Karpas-422 (cell line): ENCODE results near the gene MTA3. TPM values are rescaled to one million over a fixed set of nuclear protein-coding genes. Genes with fewer than 3 reads are reported as not detected.

ENCODE experiments used
- DNase-seq: peaks from one replicate; pipeline ENCODE4 v3.0.0-alpha.2; 2015
- H2AFZ ChIP-seq: fragments of 200-600 bp; sonication (generic); 2 replicates; pipeline ENCODE4 v1.6.1; 2014; ENCODE audit warnings: antibody characterized with exemption, low read length, mixed read lengths
- H3K27ac ChIP-seq: fragments of 200-600 bp; sonication (generic); 2 replicates; pipeline ENCODE4 v1.5.1; 2014; ENCODE audit warnings: mild to moderate bottlenecking, low read length, moderate library complexity
- H3K27me3 ChIP-seq: fragments of 200-600 bp; sonication (generic); 2 replicates; pipeline ENCODE4 v1.6.1; 2014; ENCODE audit warnings: low read length, mixed read lengths
- H3K36me3 ChIP-seq: fragments of 200-600 bp; sonication (generic); 2 replicates; pipeline ENCODE4 v1.6.1; 2014; ENCODE audit warnings: low read length, mixed read lengths; ENCODE audit not compliant: insufficient read depth
- H3K4me1 ChIP-seq: fragments of 200-600 bp; sonication (generic); 2 replicates; pipeline ENCODE4 v1.6.1; 2014; ENCODE audit warnings: mild to moderate bottlenecking, low read length, mixed read lengths
- H3K4me2 ChIP-seq: fragments of 200-600 bp; sonication (generic); 2 replicates; pipeline ENCODE4 v1.6.1; 2014; ENCODE audit warnings: low read length, low read depth, mild to moderate bottlenecking; ENCODE audit not compliant: poor library complexity, severe bottlenecking
- H3K4me3 ChIP-seq: fragments of 200-600 bp; sonication (generic); 2 replicates; pipeline ENCODE4 v1.5.1; 2014; ENCODE audit warnings: mild to moderate bottlenecking, antibody characterized with exemption, low read length, mixed read lengths
- H3K79me2 ChIP-seq: fragments of 200-600 bp; sonication (generic); 2 replicates; pipeline ENCODE4 v1.6.1; 2014; ENCODE audit warnings: mild to moderate bottlenecking, low read length, mixed read lengths
- H3K9ac ChIP-seq: fragments of 200-600 bp; sonication (generic); 2 replicates; pipeline ENCODE4 v1.6.0; 2014; ENCODE audit warnings: low read length
- H3K9me2 ChIP-seq: fragments of 200-600 bp; sonication (generic), shearing (Covaris generic); replicated peaks from 2 replicates; pipeline ENCODE4 v1.6.0; 2014; ENCODE audit warnings: mild to moderate bottlenecking, low read length, moderate library complexity; ENCODE audit not compliant: insufficient read depth
- H3K9me3 ChIP-seq: fragments of 300-700, 200-600 bp; sonication (generic); 2 replicates; pipeline ENCODE4 v1.6.1; 2014; ENCODE audit warnings: low read length, mixed read lengths
- H4K20me1 ChIP-seq: fragments of 200-600 bp; sonication (generic); 2 replicates; pipeline ENCODE4 v1.6.1; 2014; ENCODE audit warnings: mild to moderate bottlenecking, antibody characterized with exemption, low read length, low read depth; ENCODE audit not compliant: insufficient read depth
- total RNA-seq: library from RNA; depleted of rRNA; stranded (reverse); fragments of >200 nt; shearing (Covaris generic); gene quantifications from 2 replicates; pipeline ENCODE4 v1.2.3, GENCODE V29; 2014; ENCODE audit warnings: low replicate concordance

MTA3 gene
- total RNA-seq, 1 experiment from 2014 or later = 149 TPM

DNA sequence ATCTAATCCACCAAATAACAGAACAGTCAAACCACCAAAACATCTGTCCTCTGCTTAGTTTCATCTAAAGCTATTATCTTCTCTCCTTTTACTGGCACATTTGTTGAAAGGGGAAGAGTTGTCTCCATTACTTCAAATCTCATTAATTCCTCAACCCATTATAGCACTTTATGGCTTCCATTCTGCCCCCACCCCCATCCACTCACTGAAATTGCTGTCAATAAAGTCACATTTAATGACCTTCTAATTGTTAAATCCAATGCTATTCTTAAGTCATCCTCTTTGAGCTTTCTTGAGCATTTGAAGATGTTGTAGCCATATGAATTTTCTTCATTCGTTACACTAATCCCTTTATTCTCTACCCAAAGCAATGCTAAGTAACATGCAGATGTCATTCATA is 190.3 kb downstream of the MTA3 start:
- no peaks in the 10 kb centered on the region for H4K20me1 ChIP-seq
- H3K9me2 ChIP-seq = no peaks in the 10 kb centered on the region
- H3K9me3 ChIP-seq = no peaks in the 10 kb centered on the region
- H3K4me3 ChIP-seq = no peak overlapping the region
- H3K9ac ChIP-seq = no peak overlapping the region
- no peak overlapping the region for H3K27ac ChIP-seq
- no peaks in the 10 kb centered on the region for H3K4me1 ChIP-seq
- H3K4me2 ChIP-seq = no peak overlapping the region
- no peak overlapping the region for H2AFZ ChIP-seq
- peaks cover 17% of the 10 kb centered on the region; the same call in 1 of the 2 replicates for H3K36me3 ChIP-seq
- H3K27me3 ChIP-seq = no peaks in the 10 kb centered on the region
- no peak for DNase-seq
- no peaks in the 10 kb centered on the region for H3K79me2 ChIP-seq

DNA sequence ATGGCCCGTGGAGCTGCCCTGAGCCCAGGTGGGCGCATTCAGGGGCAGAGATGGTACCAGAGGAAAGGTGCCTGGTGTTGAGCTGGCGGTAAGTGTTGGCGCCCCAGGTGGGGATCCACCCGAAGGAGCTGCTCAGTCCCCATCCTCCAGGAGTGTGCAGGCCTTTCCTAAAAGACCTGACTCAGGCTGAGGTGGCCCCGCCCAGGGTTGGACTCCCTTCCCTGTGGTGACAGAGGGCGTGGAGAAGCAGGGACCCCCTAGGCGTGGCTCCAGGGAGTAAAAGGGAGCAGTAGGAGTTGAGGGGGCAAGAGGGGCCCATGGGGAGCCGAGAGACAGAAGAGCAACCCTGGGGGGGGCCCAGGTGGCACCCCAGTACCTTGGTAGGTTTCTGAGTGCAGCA is 193.1 kb downstream of the MTA3 start:
- H3K36me3 ChIP-seq = peaks cover 8% of the 10 kb centered on the region; the same call in 1 of the 2 replicates
- H3K79me2 ChIP-seq = no peaks in the 10 kb centered on the region
- H3K27ac ChIP-seq = no peak overlapping the region
- H3K4me1 ChIP-seq = no peaks in the 10 kb centered on the region
- no peaks in the 10 kb centered on the region for H4K20me1 ChIP-seq
- no peak overlapping the region for H3K4me2 ChIP-seq
- no peak overlapping the region for H2AFZ ChIP-seq
- no peaks in the 10 kb centered on the region for H3K9me2 ChIP-seq
- no peak overlapping the region for H3K9ac ChIP-seq
- H3K4me3 ChIP-seq = no peak overlapping the region
- no peaks in the 10 kb centered on the region for H3K9me3 ChIP-seq
- no peak for DNase-seq
- H3K27me3 ChIP-seq = no peaks in the 10 kb centered on the region

DNA sequence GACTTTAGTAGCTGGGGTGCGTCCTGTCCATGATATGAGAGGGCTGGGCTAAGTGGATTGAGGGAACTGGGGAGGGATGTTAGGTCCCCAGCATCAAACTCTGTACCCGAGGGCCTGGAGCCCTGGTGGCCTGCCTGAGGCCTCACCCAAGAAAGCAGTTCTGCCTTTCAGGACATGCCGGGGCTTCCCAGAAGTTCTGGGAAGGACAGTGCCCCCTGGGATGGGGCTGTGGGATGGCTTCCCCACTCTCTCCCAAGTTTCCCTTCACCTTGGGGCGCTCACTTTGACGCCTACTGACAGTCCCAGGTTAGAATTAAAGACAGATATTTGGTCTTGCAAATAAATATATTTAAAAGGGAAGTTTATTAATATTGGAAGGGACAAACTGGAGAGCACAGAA is 193.7 kb downstream of the MTA3 start:
- H3K79me2 ChIP-seq = no peaks in the 10 kb centered on the region
- DNase-seq = no peak
- no peaks in the 10 kb centered on the region for H3K27me3 ChIP-seq
- peaks cover 8% of the 10 kb centered on the region; the same call in 1 of the 2 replicates for H3K36me3 ChIP-seq
- no peak overlapping the region for H3K9ac ChIP-seq
- H4K20me1 ChIP-seq = no peaks in the 10 kb centered on the region
- no peaks in the 10 kb centered on the region for H3K9me2 ChIP-seq
- no peak overlapping the region for H2AFZ ChIP-seq
- no peaks in the 10 kb centered on the region for H3K4me1 ChIP-seq
- no peaks in the 10 kb centered on the region for H3K9me3 ChIP-seq
- no peak overlapping the region for H3K27ac ChIP-seq
- H3K4me3 ChIP-seq = no peak overlapping the region
- H3K4me2 ChIP-seq = no peak overlapping the region

DNA sequence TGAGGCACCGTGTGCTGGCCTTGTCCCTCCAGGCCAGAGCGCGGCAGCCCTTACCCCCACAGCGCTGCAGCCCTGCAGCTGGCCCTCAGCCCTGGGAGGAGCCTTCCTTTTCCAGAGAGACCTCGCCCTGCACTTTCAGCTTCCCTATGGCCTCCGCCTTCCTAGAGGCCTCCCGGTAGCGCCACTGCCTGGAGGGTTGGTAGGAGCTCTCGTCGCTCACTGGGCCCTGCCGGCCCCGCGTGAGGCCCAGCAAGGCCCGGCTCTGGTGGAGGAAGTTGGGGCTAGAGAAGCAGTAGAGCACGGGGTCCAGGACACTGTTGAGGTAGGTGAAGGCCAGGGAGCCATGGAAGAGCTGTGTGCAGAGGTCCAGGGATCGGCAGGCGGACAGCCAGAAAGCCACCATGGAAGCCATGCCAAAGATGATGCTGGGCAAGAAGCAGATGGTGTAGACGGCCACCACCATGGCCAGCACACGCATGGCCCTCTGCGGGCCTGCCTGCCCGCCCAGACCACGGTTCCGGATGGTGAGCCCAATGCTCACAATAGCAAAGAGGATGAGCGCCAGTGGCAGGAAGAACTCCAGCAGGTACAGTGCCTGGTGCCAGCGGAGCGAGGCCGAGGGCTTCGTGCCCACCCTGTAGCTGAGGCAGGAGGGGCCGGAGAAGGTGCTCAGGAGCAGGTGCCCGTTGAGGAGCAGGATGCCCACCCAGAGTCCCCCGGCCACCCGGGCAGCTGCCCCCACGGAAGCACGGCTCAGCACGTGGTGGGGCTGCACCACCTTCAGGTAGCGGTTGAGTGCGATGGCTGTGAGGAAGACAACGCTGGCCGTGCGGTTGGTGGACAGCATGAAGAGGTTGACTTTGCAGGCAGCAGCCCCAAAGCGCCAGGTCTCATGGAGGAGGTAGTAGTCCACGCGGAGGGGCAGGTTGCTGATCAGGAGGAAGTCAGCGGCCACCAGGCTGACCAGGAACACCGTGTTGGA is 194.7 kb downstream of the MTA3 start:
- Histone ChIP-seq H3K79me2 (no peaks in the 10 kb centered on the region), H3K4me2 (no peak overlapping the region), H3K9ac (no peak overlapping the region), H3K9me2 (no peaks in the 10 kb centered on the region), H3K27ac (no peak overlapping the region), H3K4me1 (no peaks in the 10 kb centered on the region), H2AFZ (no peak overlapping the region), H3K4me3 (no peak overlapping the region), H3K27me3 (no peaks in the 10 kb centered on the region), H3K9me3 (no peaks in the 10 kb centered on the region), H3K36me3 (peaks cover 8% of the 10 kb centered on the region; the same call in 1 of the 2 replicates), H4K20me1 (no peaks in the 10 kb centered on the region)
- no peak for DNase-seq

DNA sequence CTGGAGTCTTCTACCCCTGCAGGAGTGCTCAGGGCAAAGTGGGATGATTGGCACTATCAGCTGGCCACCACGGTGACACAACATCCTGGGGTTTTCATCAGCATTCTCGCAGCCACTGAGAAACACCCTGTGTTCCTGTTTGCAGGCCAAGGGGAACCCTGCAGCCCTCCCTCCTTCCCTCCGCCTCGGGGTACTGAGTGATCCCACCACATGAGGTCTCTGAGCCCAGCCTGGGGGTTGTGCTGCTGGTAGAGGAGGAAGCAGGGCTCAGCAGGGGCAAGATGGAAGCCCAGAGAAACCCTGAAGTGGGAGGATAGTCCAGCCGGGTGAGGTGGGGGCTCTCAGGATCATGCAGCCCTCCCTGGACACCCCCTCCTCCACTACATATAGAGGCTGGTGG is 195.7 kb downstream of the MTA3 start, which contains the start of gene OXER1:
Gene OXER1 (minus strand): TSS at position 40 of the 400 bp plus-strand sequence. CDS start 73 bp downstream, outside the sequence.
- no peaks in the 10 kb centered on the region for H4K20me1 ChIP-seq
- peaks cover 4% of the 10 kb centered on the region; the same call in 1 of the 2 replicates for H3K36me3 ChIP-seq
- no peaks in the 10 kb centered on the region for H3K27me3 ChIP-seq
- H3K4me3 ChIP-seq = no peak within 1 kb of the TSS
- no peak within 1 kb of the TSS for H3K27ac ChIP-seq
- no peak within 1 kb of the TSS for H3K9ac ChIP-seq
- DNase-seq = no peak
- no peaks in the 10 kb centered on the region for H3K9me3 ChIP-seq
- no peaks in the 10 kb centered on the region for H3K9me2 ChIP-seq
- H2AFZ ChIP-seq = no peak within 1 kb of the TSS
- H3K79me2 ChIP-seq = no peaks in the 10 kb centered on the region
- H3K4me2 ChIP-seq = no peak within 1 kb of the TSS
- no peaks in the 10 kb centered on the region for H3K4me1 ChIP-seq

DNA sequence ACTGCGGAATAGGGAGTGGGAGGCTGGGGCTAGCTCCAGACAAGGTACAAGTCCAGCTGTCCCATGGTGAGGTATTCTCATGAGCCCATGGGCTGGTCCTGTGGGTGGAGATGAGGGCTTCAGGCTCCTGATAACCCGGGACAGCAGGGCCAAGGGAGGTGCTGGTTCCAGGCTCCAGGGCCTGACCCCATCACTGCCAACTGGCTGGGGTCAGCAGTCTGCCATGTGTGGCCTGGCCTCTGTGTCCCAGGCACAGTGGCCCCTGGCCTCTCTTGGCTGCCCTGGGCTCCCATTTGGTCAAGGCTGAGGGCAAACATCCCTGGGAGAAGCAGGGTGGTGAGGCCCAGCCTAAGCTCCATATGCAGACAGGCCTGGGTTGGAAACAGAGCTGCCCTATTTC is 196.5 kb downstream of the MTA3 start:
- Histone ChIP-seq H3K9me2 (no peaks in the 10 kb centered on the region), H3K79me2 (no peaks in the 10 kb centered on the region), H3K27me3 (no peaks in the 10 kb centered on the region), H3K4me2 (no peak overlapping the region), H2AFZ (no peak overlapping the region), H3K27ac (no peak overlapping the region), H4K20me1 (no peaks in the 10 kb centered on the region), H3K9ac (no peak overlapping the region), H3K4me1 (no peaks in the 10 kb centered on the region), H3K4me3 (no peak overlapping the region), H3K36me3 (no peaks in the 10 kb centered on the region), H3K9me3 (no peaks in the 10 kb centered on the region)
- no peak for DNase-seq

DNA sequence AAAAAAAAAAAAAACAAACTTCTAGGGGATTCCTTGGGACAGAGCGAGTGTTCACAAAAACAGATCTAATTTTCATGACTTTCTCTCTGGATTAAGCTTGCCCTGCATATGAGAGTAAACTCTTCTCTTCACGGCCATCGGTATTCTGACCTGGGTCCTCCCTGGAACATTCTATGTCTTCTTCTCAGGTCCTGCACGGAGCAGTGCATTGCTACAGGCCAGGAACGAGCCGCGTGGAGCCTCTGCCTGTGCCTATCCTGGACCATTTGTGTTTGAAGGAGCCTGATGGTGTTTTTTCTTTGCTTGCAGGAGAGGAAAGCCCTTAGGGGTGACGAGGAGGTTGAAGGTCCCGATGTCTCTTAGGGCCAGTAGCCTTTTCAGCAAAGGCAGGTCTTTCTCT is 197.3 kb downstream of the MTA3 start:
- H3K4me2 ChIP-seq = no peak overlapping the region
- H3K4me1 ChIP-seq = no peaks in the 10 kb centered on the region
- no peak overlapping the region for H3K27ac ChIP-seq
- no peaks in the 10 kb centered on the region for H3K36me3 ChIP-seq
- H3K9me2 ChIP-seq = no peaks in the 10 kb centered on the region
- DNase-seq = no peak
- H3K4me3 ChIP-seq = no peak overlapping the region
- no peak overlapping the region for H2AFZ ChIP-seq
- no peaks in the 10 kb centered on the region for H3K79me2 ChIP-seq
- H3K9ac ChIP-seq = no peak overlapping the region
- no peaks in the 10 kb centered on the region for H3K9me3 ChIP-seq
- no peaks in the 10 kb centered on the region for H3K27me3 ChIP-seq
- H4K20me1 ChIP-seq = no peaks in the 10 kb centered on the region

DNA sequence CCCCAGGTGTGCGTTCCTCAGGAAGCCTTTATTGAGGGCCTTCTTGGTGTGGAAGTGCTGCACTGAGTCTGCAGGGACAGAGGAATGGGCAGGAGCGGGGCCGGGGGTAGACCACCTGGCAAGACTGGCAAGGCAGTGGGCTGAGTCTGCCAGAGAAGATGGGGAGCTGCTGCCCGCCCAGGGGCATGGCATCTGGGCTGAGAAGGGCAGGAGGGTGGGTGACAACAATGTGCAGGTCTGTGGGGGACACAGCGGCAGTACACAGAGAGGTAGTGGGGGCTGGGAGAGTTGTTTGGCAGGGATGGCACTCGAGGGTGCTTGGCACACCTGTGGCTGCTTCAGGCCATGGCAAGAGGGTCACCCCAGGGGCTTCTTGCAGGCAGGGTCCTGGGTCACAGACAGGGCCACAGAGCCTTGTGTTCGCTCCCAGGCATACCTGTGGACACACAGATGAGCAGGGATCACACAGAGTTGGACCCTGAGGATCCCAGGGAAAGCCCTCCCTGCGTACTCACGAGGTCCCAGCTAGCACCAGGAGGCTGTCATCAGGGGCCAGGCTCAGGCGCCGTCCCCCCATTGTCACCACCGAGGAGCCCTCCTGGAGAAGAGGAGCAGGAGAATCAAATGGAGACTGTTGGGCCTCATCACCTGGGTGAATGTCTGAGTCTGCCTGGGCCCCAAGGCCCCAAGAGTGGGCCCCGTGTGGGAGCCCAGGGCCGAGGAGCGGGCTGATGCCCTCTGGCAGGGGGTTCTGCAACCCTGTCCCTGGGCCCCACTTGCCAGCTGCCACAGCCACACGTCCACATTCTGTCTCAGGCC is 198.9 kb downstream of the MTA3 start:
- Histone ChIP-seq H4K20me1 (no peaks in the 10 kb centered on the region), H3K4me3 (no peak overlapping the region), H3K27me3 (no peaks in the 10 kb centered on the region), H3K9me3 (no peaks in the 10 kb centered on the region), H3K9me2 (no peaks in the 10 kb centered on the region), H3K36me3 (no peaks in the 10 kb centered on the region), H2AFZ (no peak overlapping the region), H3K27ac (no peak overlapping the region), H3K4me2 (no peak overlapping the region), H3K79me2 (no peaks in the 10 kb centered on the region), H3K4me1 (no peaks in the 10 kb centered on the region), H3K9ac (no peak overlapping the region)
- DNase-seq = no peak
